ENCODE measurements around the gene FIGN. TPM values are rescaled to one million over a fixed set of nuclear protein-coding genes. Genes with fewer than 3 reads are reported as not detected.

The FIGN gene
- total RNA-seq, 1 experiment from 2014 or later: 1.5 TPM

DNA sequence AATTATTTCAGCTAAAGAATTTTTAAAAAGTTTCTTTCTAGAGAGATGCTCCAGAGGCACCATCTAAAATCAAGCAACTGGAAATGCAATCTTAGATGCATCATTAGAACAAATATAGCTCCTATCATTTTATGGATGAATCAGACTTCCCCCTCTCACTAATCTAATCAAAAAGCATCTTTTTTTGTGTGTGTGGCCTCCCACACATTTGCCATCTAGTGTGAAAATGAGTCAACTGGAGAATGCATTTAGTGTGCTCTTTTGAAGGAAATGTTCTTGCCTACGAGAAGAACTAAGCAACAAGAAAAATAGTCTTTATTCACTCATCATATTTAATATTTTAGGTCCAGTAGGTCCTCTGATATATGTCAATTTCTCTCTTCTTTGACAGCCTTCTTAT is 39.5 kb upstream of the FIGN start:
- peak overlapping the region; percentile 66 for H3K27ac ChIP-seq (ENCODE audit: low read length)
- ATAC-seq (no peak), DNase-seq (peak; percentile 54)
- CTCF ChIA-PET: no interaction called here
- TF ChIP-seq EZH2phosphoT487 (IDR thresholded peaks at IDR 0.05; ENCODE audit: borderline replicate concordance, low read length): no peak
- TF ChIP-seq EZH2 (IDR thresholded peaks at IDR 0.05; ENCODE audit: low read length, unreplicated experiment): no peak
- TF ChIP-seq, protein P1, sequence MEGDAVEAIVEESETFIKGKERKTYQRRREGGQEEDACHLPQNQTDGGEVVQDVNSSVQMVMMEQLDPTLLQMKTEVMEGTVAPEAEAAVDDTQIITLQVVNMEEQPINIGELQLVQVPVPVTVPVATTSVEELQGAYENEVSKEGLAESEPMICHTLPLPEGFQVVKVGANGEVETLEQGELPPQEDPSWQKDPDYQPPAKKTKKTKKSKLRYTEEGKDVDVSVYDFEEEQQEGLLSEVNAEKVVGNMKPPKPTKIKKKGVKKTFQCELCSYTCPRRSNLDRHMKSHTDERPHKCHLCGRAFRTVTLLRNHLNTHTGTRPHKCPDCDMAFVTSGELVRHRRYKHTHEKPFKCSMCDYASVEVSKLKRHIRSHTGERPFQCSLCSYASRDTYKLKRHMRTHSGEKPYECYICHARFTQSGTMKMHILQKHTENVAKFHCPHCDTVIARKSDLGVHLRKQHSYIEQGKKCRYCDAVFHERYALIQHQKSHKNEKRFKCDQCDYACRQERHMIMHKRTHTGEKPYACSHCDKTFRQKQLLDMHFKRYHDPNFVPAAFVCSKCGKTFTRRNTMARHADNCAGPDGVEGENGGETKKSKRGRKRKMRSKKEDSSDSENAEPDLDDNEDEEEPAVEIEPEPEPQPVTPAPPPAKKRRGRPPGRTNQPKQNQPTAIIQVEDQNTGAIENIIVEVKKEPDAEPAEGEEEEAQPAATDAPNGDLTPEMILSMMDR (conservative IDR thresholded peaks at IDR 0.05; ENCODE audit: low read depth, low read length): no peak
- no peak overlapping the region for H2AFZ ChIP-seq (ENCODE audit: low read length)
- no peaks in the 10 kb centered on the region for H3K36me3 ChIP-seq (ENCODE audit: low read depth, low read length)
- H3K9ac ChIP-seq (ENCODE audit: low read length): no peak overlapping the region
- POLR2A ChIA-PET (ENCODE audit: unreplicated experiment): no interaction called here
- no peaks in the 10 kb centered on the region for H3K9me3 ChIP-seq (ENCODE audit: low read length)
- H3K4me1 ChIP-seq (ENCODE audit: insufficient read depth, low read length): peaks cover 78% of the 10 kb centered on the region
- BruUV-seq (replicated peaks): no TSS peak
- H3F3A ChIP-seq (ENCODE audit: low read length, unreplicated experiment): peaks cover 14% of the 10 kb centered on the region
- no peak overlapping the region for H3K4me3 ChIP-seq (ENCODE audit: low read length)
- no peaks in the 10 kb centered on the region for H3K79me2 ChIP-seq (ENCODE audit: low read length)
- H3K9me2 ChIP-seq (replicated peaks; ENCODE audit: low read length): no peaks in the 10 kb centered on the region
- no peaks in the 10 kb centered on the region for H4K20me1 ChIP-seq (ENCODE audit: low read length)
- H3K4me2 ChIP-seq (ENCODE audit: low read length): peak overlapping the region; percentile 39
- intact Hi-C loops (cut with micrococcal nuclease): loop anchor here (1.0 to 5.0 kb wide), 4 partner anchors 38 to 428 kb away; no protein-coding TSS in a partner anchor
- H3K27me3 ChIP-seq (ENCODE audit: low read length): no peaks in the 10 kb centered on the region

DNA sequence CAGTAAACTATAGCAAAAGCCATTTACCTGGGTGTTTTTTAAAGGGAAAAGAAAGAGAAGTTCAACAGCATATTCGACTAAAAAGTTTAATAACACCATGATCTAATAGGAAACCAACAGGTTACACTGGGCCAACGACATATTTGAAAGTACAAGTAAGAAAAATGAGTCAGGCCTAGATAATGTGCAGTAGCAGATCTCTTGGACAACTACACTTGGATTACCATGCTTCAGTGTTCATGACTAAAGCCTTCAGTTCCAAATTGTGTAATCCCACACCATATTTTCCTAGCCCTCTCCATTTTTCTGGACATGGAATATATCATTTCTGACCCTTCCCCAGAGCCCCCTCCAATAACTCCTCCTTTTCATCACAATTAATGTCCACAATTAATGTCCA is 39.1 kb upstream of the FIGN start:
- Histone ChIP-seq H3K4me2 (ENCODE audit: low read length) (peak overlapping the region; percentile 63), H3K4me1 (ENCODE audit: insufficient read depth, low read length) (peaks cover 74% of the 10 kb centered on the region)
- POLR2A ChIA-PET (ENCODE audit: unreplicated experiment): no interaction called here

DNA sequence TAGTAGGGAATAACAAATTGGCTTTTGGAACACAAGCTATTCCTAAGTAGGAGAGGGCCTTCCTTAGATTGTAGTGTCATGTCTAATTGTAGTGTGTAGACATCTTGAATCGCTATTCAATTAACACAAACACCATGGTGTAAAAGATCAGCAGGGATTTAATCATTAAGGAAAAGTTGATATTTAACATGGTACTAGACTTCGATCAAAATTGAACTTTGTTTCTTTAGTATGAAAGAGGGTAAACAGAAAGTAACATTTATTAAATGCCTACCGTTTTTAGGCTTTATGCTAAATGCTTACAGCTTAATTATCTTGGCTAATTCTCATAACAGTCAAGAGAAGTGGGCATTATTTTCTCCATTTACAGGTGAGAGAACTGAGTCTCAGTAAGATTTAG is 37.5 kb upstream of the FIGN start:
- Histone ChIP-seq H4K20me1 (ENCODE audit: low read length) (no peaks in the 10 kb centered on the region), H3K4me2 (ENCODE audit: low read length) (no peak overlapping the region), H3K4me1 (ENCODE audit: insufficient read depth, low read length) (peaks cover 58% of the 10 kb centered on the region), H3K36me3 (ENCODE audit: low read depth, low read length) (no peaks in the 10 kb centered on the region), H3F3A (ENCODE audit: low read length, unreplicated experiment) (peaks cover 14% of the 10 kb centered on the region), H3K27ac (ENCODE audit: low read length) (no peak overlapping the region), H3K9me2 (replicated peaks; ENCODE audit: low read length) (no peaks in the 10 kb centered on the region), H3K4me3 (ENCODE audit: low read length) (no peak overlapping the region), H3K9me3 (ENCODE audit: low read length) (no peaks in the 10 kb centered on the region), H3K9ac (ENCODE audit: low read length) (no peak overlapping the region), H2AFZ (ENCODE audit: low read length) (no peak overlapping the region), H3K27me3 (ENCODE audit: low read length) (no peaks in the 10 kb centered on the region), H3K79me2 (ENCODE audit: low read length) (no peaks in the 10 kb centered on the region)
- ATAC-seq (no peak), DNase-seq (no peak)
- BruUV-seq (replicated peaks): no TSS peak
- CTCF ChIA-PET: no interaction called here
- POLR2A ChIA-PET (ENCODE audit: unreplicated experiment): no interaction called here
- intact Hi-C loops (cut with micrococcal nuclease): no loop called here
- TF ChIP-seq EZH2 (IDR thresholded peaks at IDR 0.05; ENCODE audit: low read length, unreplicated experiment): no peak
- no peak for TF ChIP-seq EZH2phosphoT487 (IDR thresholded peaks at IDR 0.05; ENCODE audit: borderline replicate concordance, low read length)
- TF ChIP-seq, protein P1 (conservative IDR thresholded peaks at IDR 0.05; ENCODE audit: low read depth, low read length): no peak

More for the DNA sequence above, 39.1 kb upstream of the FIGN start:
- peak overlapping the region; percentile 41; the same call in 1 of the 2 replicates for H3K4me3 ChIP-seq (ENCODE audit: low read length)
- DNase-seq: peak; percentile 95
- no peaks in the 10 kb centered on the region for H3K9me3 ChIP-seq (ENCODE audit: low read length)
- ATAC-seq: peak; percentile 60
- H3K79me2 ChIP-seq (ENCODE audit: low read length): no peaks in the 10 kb centered on the region
- H4K20me1 ChIP-seq (ENCODE audit: low read length): no peaks in the 10 kb centered on the region
- no peaks in the 10 kb centered on the region for H3K36me3 ChIP-seq (ENCODE audit: low read depth, low read length)
- no TSS peak for BruUV-seq (replicated peaks)
- no peak overlapping the region for H3K9ac ChIP-seq (ENCODE audit: low read length)
- no peak for TF ChIP-seq EZH2 (IDR thresholded peaks at IDR 0.05; ENCODE audit: low read length, unreplicated experiment)
- TF ChIP-seq EZH2phosphoT487 (IDR thresholded peaks at IDR 0.05; ENCODE audit: borderline replicate concordance, low read length): no peak
- TF ChIP-seq, protein P1 (conservative IDR thresholded peaks at IDR 0.05; ENCODE audit: low read depth, low read length): no peak
- no peaks in the 10 kb centered on the region for H3K9me2 ChIP-seq (replicated peaks; ENCODE audit: low read length)
- H3F3A ChIP-seq (ENCODE audit: low read length, unreplicated experiment): peaks cover 14% of the 10 kb centered on the region
- peak overlapping the region; percentile 66 for H3K27ac ChIP-seq (ENCODE audit: low read length)
- no peak overlapping the region for H2AFZ ChIP-seq (ENCODE audit: low read length)
- CTCF ChIA-PET: no interaction called here
- no peaks in the 10 kb centered on the region for H3K27me3 ChIP-seq (ENCODE audit: low read length)
- intact Hi-C loops (cut with micrococcal nuclease): loop anchor here (1.0 to 5.0 kb wide), 4 partner anchors 38 to 428 kb away; no protein-coding TSS in a partner anchor
